ENCODE data around the gene FNDC3A.

The FNDC3A gene

GRCh38 chr13:49238621-49239020 is 262.9 kb downstream of the FNDC3A start:
- Histone ChIP-seq H3K79me2 (ENCODE audit: insufficient read depth, low read length) (no peaks in the 10 kb centered on the region), H3K27me3 (ENCODE audit: low read length) (no peaks in the 10 kb centered on the region), H3K27ac (ENCODE audit: low read depth, low read length) (no peak overlapping the region), H3K4me2 (ENCODE audit: low read depth, low read length, poor library complexity, severe bottlenecking) (no peak overlapping the region), H3K9ac (ENCODE audit: low read length) (no peak overlapping the region), H2AFZ (ENCODE audit: low read depth, low read length, severe bottlenecking) (no peak overlapping the region), H3K4me3 (ENCODE audit: insufficient read depth, low read length, poor library complexity, severe bottlenecking) (no peak overlapping the region), H3K9me2 (replicated peaks; ENCODE audit: insufficient read depth, low read length) (no peaks in the 10 kb centered on the region), H3F3A (ENCODE audit: insufficient read depth) (no peaks in the 10 kb centered on the region), H3K36me3 (ENCODE audit: low read length) (no peaks in the 10 kb centered on the region), H4K20me1 (ENCODE audit: low read depth, low read length) (no peaks in the 10 kb centered on the region), H3K9me3 (ENCODE audit: insufficient read depth, low read length) (no peaks in the 10 kb centered on the region)
- no peak for TF ChIP-seq EZH2phosphoT487 (conservative IDR thresholded peaks at IDR 0.05; ENCODE audit: low read length)
- TF ChIP-seq, protein P1, sequence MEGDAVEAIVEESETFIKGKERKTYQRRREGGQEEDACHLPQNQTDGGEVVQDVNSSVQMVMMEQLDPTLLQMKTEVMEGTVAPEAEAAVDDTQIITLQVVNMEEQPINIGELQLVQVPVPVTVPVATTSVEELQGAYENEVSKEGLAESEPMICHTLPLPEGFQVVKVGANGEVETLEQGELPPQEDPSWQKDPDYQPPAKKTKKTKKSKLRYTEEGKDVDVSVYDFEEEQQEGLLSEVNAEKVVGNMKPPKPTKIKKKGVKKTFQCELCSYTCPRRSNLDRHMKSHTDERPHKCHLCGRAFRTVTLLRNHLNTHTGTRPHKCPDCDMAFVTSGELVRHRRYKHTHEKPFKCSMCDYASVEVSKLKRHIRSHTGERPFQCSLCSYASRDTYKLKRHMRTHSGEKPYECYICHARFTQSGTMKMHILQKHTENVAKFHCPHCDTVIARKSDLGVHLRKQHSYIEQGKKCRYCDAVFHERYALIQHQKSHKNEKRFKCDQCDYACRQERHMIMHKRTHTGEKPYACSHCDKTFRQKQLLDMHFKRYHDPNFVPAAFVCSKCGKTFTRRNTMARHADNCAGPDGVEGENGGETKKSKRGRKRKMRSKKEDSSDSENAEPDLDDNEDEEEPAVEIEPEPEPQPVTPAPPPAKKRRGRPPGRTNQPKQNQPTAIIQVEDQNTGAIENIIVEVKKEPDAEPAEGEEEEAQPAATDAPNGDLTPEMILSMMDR (IDR thresholded peaks at IDR 0.05; ENCODE audit: insufficient read depth, low read length, poor library complexity, severe bottlenecking): no peak

DNA sequence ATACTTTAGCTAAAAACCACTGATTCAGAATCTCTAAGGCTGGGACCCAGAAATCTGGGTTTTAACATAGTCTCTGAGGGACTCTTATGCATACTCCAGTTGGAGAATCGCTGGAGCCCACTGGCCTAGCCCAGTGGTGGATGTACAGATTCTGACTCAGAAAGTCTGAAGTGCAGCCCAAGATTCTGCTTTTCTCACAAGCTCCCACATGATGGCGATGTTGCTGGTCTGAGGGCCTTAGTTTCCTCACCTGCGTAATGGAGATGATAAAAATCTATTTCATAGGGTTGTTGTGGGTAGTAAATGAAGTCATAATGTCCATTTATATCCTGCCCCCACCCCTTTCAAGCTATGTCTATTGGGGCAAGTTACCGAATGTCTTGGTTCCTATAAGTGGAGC is 264.3 kb downstream of the FNDC3A start:
- Histone ChIP-seq H3K36me3 (ENCODE audit: low read length) (no peaks in the 10 kb centered on the region), H2AFZ (ENCODE audit: low read depth, low read length, severe bottlenecking) (no peak overlapping the region)

DNA sequence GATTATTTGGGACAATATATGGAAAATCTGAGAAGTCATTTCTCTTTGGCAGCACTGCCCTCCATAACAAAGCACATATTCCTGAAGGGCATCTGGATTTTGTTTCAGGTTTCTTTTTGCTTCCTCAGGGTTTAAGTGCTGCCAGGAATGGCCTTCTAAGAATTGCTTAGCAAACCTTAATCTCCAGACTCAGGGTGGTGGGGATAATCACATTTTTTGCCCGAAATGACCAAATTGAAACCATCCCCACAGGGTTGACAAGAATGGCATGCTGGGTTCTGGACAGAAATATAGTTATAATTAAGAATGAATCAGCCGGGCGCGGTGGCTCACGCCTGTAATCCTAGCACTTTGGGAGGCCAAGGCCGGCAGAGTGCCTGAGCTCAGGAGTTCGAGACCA is 265.6 kb downstream of the FNDC3A start:
- TF ChIP-seq EZH2phosphoT487 (conservative IDR thresholded peaks at IDR 0.05; ENCODE audit: low read length): no peak
- TF ChIP-seq, protein P1 (IDR thresholded peaks at IDR 0.05; ENCODE audit: insufficient read depth, low read length, poor library complexity, severe bottlenecking): no peak
- H3K9me3 ChIP-seq (ENCODE audit: insufficient read depth, low read length): no peaks in the 10 kb centered on the region
- H3K4me2 ChIP-seq (ENCODE audit: low read depth, low read length, poor library complexity, severe bottlenecking): no peak overlapping the region
- no peak overlapping the region for H2AFZ ChIP-seq (ENCODE audit: low read depth, low read length, severe bottlenecking)
- no peaks in the 10 kb centered on the region for H4K20me1 ChIP-seq (ENCODE audit: low read depth, low read length)
- no peaks in the 10 kb centered on the region for H3K9me2 ChIP-seq (replicated peaks; ENCODE audit: insufficient read depth, low read length)
- H3K4me3 ChIP-seq (ENCODE audit: insufficient read depth, low read length, poor library complexity, severe bottlenecking): no peak overlapping the region
- H3K36me3 ChIP-seq (ENCODE audit: low read length): no peaks in the 10 kb centered on the region
- no peaks in the 10 kb centered on the region; the same call in 1 of the 2 replicates for H3F3A ChIP-seq (ENCODE audit: insufficient read depth)
- no peak overlapping the region for H3K27ac ChIP-seq (ENCODE audit: low read depth, low read length)
- no peaks in the 10 kb centered on the region for H3K79me2 ChIP-seq (ENCODE audit: insufficient read depth, low read length)
- no peak overlapping the region for H3K9ac ChIP-seq (ENCODE audit: low read length)
- H3K27me3 ChIP-seq (ENCODE audit: low read length): no peaks in the 10 kb centered on the region

More for the DNA sequence above, 264.3 kb downstream of the FNDC3A start:
- Histone ChIP-seq H3K4me2 (ENCODE audit: low read depth, low read length, poor library complexity, severe bottlenecking) (no peak overlapping the region), H3K4me3 (ENCODE audit: insufficient read depth, low read length, poor library complexity, severe bottlenecking) (no peak overlapping the region), H3K9me3 (ENCODE audit: insufficient read depth, low read length) (no peaks in the 10 kb centered on the region), H3K79me2 (ENCODE audit: insufficient read depth, low read length) (no peaks in the 10 kb centered on the region), H3F3A (ENCODE audit: insufficient read depth) (no peaks in the 10 kb centered on the region; the same call in 1 of the 2 replicates), H3K9ac (ENCODE audit: low read length) (no peak overlapping the region), H3K27ac (ENCODE audit: low read depth, low read length) (no peak overlapping the region), H3K9me2 (replicated peaks; ENCODE audit: insufficient read depth, low read length) (no peaks in the 10 kb centered on the region), H4K20me1 (ENCODE audit: low read depth, low read length) (no peaks in the 10 kb centered on the region), H3K27me3 (ENCODE audit: low read length) (no peaks in the 10 kb centered on the region)
- TF ChIP-seq, protein P1 (IDR thresholded peaks at IDR 0.05; ENCODE audit: insufficient read depth, low read length, poor library complexity, severe bottlenecking): peak; percentile 29
- TF ChIP-seq EZH2phosphoT487 (conservative IDR thresholded peaks at IDR 0.05; ENCODE audit: low read length): no peak
